Ovary (tissue), 9 donors: ENCODE data around the gene SAAL1. TPM values are rescaled to one million over a fixed set of nuclear protein-coding genes. Genes with fewer than 3 reads are reported as not detected.

Experiments used
- DNase-seq, 5 donors: peaks; one replicate each; pipeline ENCODE4 v3.0.0-alpha.2; 2019 to 2020
- H3K27ac ChIP-seq, 2 donors: fragments of 200-600 bp; one replicate each; pipeline versions ENCODE4 v1.5.1 to v1.8.0; 2019 to 2022
- H3K27me3 ChIP-seq: fragments of 200-600 bp; one replicate; pipeline ENCODE4 v1.8.0; 2022
- H3K36me3 ChIP-seq: fragments of 200-600 bp; sonication (generic); one replicate; pipeline ENCODE4 v1.5.1; 2019
- H3K4me1 ChIP-seq: one replicate; pipeline ENCODE4 v1.8.1; 2013; ENCODE audit warnings: mild to moderate bottlenecking, moderate library complexity; ENCODE audit not compliant: insufficient read depth
- H3K4me3 ChIP-seq: fragments of 200-600 bp; sonication (generic); one replicate; pipeline ENCODE4 v1.5.1; 2017
- H3K9me3 ChIP-seq, 2 donors: fragments of 200-600 bp in 1 of 2; sonication (generic) in 1 of 2; one replicate each; pipeline versions ENCODE4 v1.5.1 to v1.8.1; 2013 to 2019; ENCODE audit warnings: mild to moderate bottlenecking in 1 of 2, moderate library complexity in 1 of 2
- EP300 ChIP-seq: sonication (generic); formaldehyde crosslinking; IDR thresholded peaks from one replicate; pipeline ENCODE4 v1.6.1; 2017; ENCODE audit warnings: antibody characterized with exemption
- POLR2A ChIP-seq: fragments of 450-650 bp; IDR thresholded peaks from one replicate; pipeline ENCODE4 v1.6.1; 2017; ENCODE audit warnings: antibody characterized with exemption, mild to moderate bottlenecking, moderate library complexity
- WGBS, 3 donors: extraction: QIAGEN DNeasy Blood & Tissue Kit in 1 of 3; methylation state at CpG; one replicate each; pipeline versions ENCODE4 v1.1.5 to v1.1.7; 2013 to 2017; 5-methylcytosine and 5-hydroxymethylcytosine counted together
- intact Hi-C, 4 donors: fragments of 100-400 bp; cut with DNase I; formaldehyde crosslinking; loops; one replicate each; pipeline versions ENCODE4 v1.11.0 to v1.15.1; 2022 to 2023
- polyA plus RNA-seq, 2 donors: library from polyadenylated mRNA; stranded (reverse); fragments of 200-250 nt in 1 of 2; fragments of 350-450 nt in 1 of 2; fragmentation: Illumina TruSeq in 1 of 2; extraction: RNeasy Lipid Tissue Mini Kit (QIAGEN cat#74804) in 1 of 2; gene quantifications; one replicate each; pipeline ENCODE4 v1.2.3, GENCODE V29; 2013 to 2014
- small RNA-seq: library from RNA; depleted of rRNA; stranded (forward); fragments of <200 nt; gene quantifications from one replicate; pipeline ENCODE3, GENCODE V24; 2016
- total RNA-seq, 7 donors: library from RNA; depleted of rRNA in 2 of 7; stranded (reverse); fragments of >200 nt in 2 of 7; fragmentation: NEBNext Ultra II Directional in 3 of 7; extraction: Animal tissue kit (Norgen Biotek cat#: 25700) in 3 of 7; gene quantifications; one replicate each; pipeline versions ENCODE4 v1.1.0 to v1.2.4, GENCODE V29; 2016 to 2023
- TF ChIP-seq, protein P1 (sequence below), 3 donors: fragments of 450-650 bp in 2 of 3; fragments of 200-600 bp in 1 of 3; IDR thresholded peaks; one replicate each; pipeline versions ENCODE4 v1.5.1 to v1.8.0; 2016 to 2022; ENCODE audit warnings: antibody characterized with exemption in 3 of 3, mild to moderate bottlenecking in 1 of 3
- donor health status: DM: no; HTN: no; CAD: no; lungs with moderate emphysema.
- donor health status: DM: no; HTN: no; CAD: no.
- donor health status: Bipolar disorder and iron deficiency.
- donor health status: DM: yes; HTN: yes; CAD: no.
- donor health status: DM: no; HTN: no; CAD: no.
- donor health status: DM: yes; HTN: yes; CAD: no.

Gene SAAL1
- total and polyA plus RNA-seq, 9 donors, result 5.7 to 15.0 (median 12.6) TPM

DNA sequence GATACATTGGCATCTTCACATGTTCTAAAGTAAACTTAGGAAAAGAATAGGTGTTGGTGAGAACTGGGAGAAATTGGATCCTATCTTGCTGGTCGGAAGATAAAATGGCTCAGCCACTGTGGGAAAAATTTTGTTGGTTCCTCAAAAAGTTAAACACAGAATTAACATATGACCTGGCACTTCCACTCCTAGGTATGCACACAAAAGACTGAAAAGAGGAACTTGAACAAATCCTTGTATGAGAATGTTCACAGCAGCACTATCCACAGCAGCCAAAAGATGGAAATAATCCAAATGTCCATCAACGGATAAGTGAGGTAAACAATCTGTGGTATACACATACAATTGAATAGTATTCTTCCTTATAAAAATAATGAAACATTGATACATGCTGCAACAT lies 55.0 kb downstream of the SAAL1 start:
- H3K27me3 ChIP-seq, result no peaks in the 10 kb centered on the region
- H3K27ac ChIP-seq, result no peak overlapping the region
- H3K4me1 ChIP-seq, result peaks cover 5% of the 10 kb centered on the region
- TF ChIP-seq EP300 (no peak), POLR2A (no peak)
- TF ChIP-seq, protein P1, sequence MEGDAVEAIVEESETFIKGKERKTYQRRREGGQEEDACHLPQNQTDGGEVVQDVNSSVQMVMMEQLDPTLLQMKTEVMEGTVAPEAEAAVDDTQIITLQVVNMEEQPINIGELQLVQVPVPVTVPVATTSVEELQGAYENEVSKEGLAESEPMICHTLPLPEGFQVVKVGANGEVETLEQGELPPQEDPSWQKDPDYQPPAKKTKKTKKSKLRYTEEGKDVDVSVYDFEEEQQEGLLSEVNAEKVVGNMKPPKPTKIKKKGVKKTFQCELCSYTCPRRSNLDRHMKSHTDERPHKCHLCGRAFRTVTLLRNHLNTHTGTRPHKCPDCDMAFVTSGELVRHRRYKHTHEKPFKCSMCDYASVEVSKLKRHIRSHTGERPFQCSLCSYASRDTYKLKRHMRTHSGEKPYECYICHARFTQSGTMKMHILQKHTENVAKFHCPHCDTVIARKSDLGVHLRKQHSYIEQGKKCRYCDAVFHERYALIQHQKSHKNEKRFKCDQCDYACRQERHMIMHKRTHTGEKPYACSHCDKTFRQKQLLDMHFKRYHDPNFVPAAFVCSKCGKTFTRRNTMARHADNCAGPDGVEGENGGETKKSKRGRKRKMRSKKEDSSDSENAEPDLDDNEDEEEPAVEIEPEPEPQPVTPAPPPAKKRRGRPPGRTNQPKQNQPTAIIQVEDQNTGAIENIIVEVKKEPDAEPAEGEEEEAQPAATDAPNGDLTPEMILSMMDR (IDR thresholded peaks at IDR 0.05), result no peak
- intact Hi-C loops, result no loop called here
- no peak for DNase-seq
- 67 to 80% (median 75%) methylated on average over 2 of the region's 2 CpGs for WGBS, 3 donors
- no peaks in the 10 kb centered on the region for H3K9me3 ChIP-seq
- H3K36me3 ChIP-seq, result no peaks in the 10 kb centered on the region
- H3K4me3 ChIP-seq, result no peak overlapping the region

- peak; percentile 29 to 73 (median 56) for DNase-seq
- peaks cover 5% of the 10 kb centered on the region for H3K4me1 ChIP-seq
- TF ChIP-seq POLR2A, result no peak
- TF ChIP-seq, protein P1 (IDR thresholded peaks at IDR 0.05), result no peak
- no peaks in the 10 kb centered on the region for H3K36me3 ChIP-seq
- no peaks in the 10 kb centered on the region for H3K27me3 ChIP-seq
- WGBS, 3 donors, result 2 to 9% (median 4%) methylated on average over 31 to 36 of the region's 36 CpGs
- H3K27ac ChIP-seq, result no peak within 1 kb of the TSS
- intact Hi-C loops, result no loop called here
- H3K9me3 ChIP-seq, result no peaks in the 10 kb centered on the region
- no peak within 1 kb of the TSS for H3K4me3 ChIP-seq
Measured at GRCh38 chr11:18046116-18046777, 59.6 kb downstream of the SAAL1 start, which contains the start of gene TPH1. Gene TPH1 (minus strand): TSS chr11:18046269. CDS start chr11:18040762, 5,507 bp downstream.

GRCh38 chr11:18036456-18036855 lies 69.4 kb downstream of the SAAL1 start:
- DNase-seq, result no peak

More at GRCh38 chr11:18036456-18036855, 69.4 kb downstream of the SAAL1 start:
- H3K9me3 ChIP-seq, result no peaks in the 10 kb centered on the region
- intact Hi-C loops, result no loop called here
- H3K4me3 ChIP-seq, result no peak overlapping the region
- no peaks in the 10 kb centered on the region for H3K4me1 ChIP-seq
- TF ChIP-seq POLR2A, result no peak
- no peak for TF ChIP-seq EP300
- TF ChIP-seq, protein P1 (IDR thresholded peaks at IDR 0.05), result no peak
- no peaks in the 10 kb centered on the region for H3K27me3 ChIP-seq
- H3K36me3 ChIP-seq, result no peaks in the 10 kb centered on the region
- no peak overlapping the region for H3K27ac ChIP-seq

Small RNAs within 50 kb of the gene (small RNA-seq; reads per million reads assigned to genes)
- not detected for gene HIGD1AP5

Other genes with a start within 250 kb of the SAAL1 start
- gene SERGEF, start 93.0 kb downstream of the SAAL1 start, total RNA-seq, result 10 to 100 TPM; 42.0 to 76.3 (median 62.2) TPM
- gene SERGEF, start 93.0 kb downstream of the SAAL1 start, polyA plus RNA-seq, result 10 to 100 TPM; 47.8 to 59.7 TPM
- gene TPH1, start 59.8 kb downstream of the SAAL1 start, total RNA-seq, result 1 to 10 TPM in 2 of 7 donors, under 1 TPM in 5; 0.36 to 1.6 (median 0.57) TPM
- 1 to 10 TPM in 1 of 2 donors, under 1 TPM in 1; 0.28 to 1.1 TPM for gene TPH1, start 59.8 kb downstream of the SAAL1 start, polyA plus RNA-seq
- gene MRGPRX3, start 26.5 kb upstream of the SAAL1 start, total RNA-seq, result under 1 TPM in 1 of 7 donors, not detected in 6; 0.15 TPM
- not detected for gene MRGPRX3, start 26.5 kb upstream of the SAAL1 start, polyA plus RNA-seq
- gene MRGPRX4, start 66.8 kb upstream of the SAAL1 start, total RNA-seq, result not detected
- not detected for gene MRGPRX4, start 66.8 kb upstream of the SAAL1 start, polyA plus RNA-seq
- gene SAA4, start 130.7 kb upstream of the SAAL1 start, total RNA-seq, result under 1 TPM in 1 of 7 donors, not detected in 6; 0.57 TPM
- gene SAA4, start 130.7 kb upstream of the SAAL1 start, polyA plus RNA-seq, result not detected
- 10 to 100 TPM in 1 of 7 donors, 1 to 10 TPM in 2, under 1 TPM in 1, not detected in 3; 0.95 to 14.7 (median 2.3) TPM for gene SAA2, start 142.6 kb upstream of the SAAL1 start, total RNA-seq
- under 1 TPM in 1 of 2 donors, not detected in 1; 0.10 TPM for gene SAA2, start 142.6 kb upstream of the SAAL1 start, polyA plus RNA-seq
- 10 to 100 TPM in 2 of 7 donors, 1 to 10 TPM in 4, not detected in 1; 1.1 to 14.4 (median 4.9) TPM for gene SAA1, start 160.2 kb upstream of the SAAL1 start, total RNA-seq
- gene SAA1, start 160.2 kb upstream of the SAAL1 start, polyA plus RNA-seq, result 1 to 10 TPM; 1.3 to 4.3 TPM
- 10 to 100 TPM; 17.5 to 32.7 (median 18.5) TPM for gene HPS5, start 216.1 kb upstream of the SAAL1 start, total RNA-seq
- gene HPS5, start 216.1 kb upstream of the SAAL1 start, polyA plus RNA-seq, result 10 to 100 TPM; 11.0 to 19.0 TPM
- 10 to 100 TPM; 30.0 to 48.3 (median 38.3) TPM for gene GTF2H1, start 216.5 kb upstream of the SAAL1 start, total RNA-seq
- 10 to 100 TPM; 23.9 to 41.0 TPM for gene GTF2H1, start 216.5 kb upstream of the SAAL1 start, polyA plus RNA-seq